Cerebellar cortex (tissue), 1 donor: ENCODE data around the gene HIC1.
A peak's percentile ranks its signal among the peaks of the same experiment; 100 is the strongest.

ENCODE experiments used
- DNase-seq: peaks from one replicate; pipeline ENCODE4 v3.0.0-alpha.2; 2015; ENCODE audit warnings: low spot score

HIC1 gene

DNA sequence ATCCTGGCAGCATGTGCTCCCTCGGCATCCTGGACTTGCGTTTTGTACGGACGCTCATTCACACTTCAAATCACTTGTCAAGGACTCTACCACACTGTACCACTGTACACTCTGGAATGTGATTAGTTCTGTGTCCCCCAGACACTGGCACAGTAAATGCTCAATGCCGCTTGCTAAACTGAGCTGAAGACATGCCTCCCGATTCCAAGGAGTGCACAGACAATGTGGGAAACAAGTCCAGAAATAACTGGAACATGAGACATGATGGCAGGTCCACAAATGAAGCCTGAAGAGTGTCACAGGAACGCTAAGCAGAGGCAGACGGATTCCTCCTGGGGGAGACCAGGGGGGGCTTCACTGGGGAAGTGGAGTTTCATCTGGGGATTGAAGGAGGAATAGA lies 22.1 kb downstream of the HIC1 start:
- DNase-seq, result no peak

DNA sequence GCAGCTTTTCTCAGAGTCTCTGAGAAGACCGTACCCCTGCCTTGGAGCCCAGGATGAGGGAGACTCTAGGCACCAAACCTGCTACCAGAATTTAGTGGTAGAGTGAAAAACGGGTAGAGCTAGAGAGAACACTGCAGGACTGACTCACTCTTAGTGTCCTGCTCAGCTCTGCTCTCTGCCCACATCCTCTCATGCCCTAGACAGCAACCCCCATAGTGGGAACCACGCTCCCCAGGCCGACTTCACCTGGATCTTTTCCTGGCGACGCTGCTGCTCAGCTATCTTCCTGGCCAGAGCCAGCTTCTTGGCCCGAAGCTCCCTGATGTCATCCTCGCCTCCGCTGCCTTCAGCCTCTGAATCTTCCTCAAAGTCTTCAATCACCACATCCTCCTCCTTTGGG lies 26.7 kb downstream of the HIC1 start:
- DNase-seq, result no peak

DNA sequence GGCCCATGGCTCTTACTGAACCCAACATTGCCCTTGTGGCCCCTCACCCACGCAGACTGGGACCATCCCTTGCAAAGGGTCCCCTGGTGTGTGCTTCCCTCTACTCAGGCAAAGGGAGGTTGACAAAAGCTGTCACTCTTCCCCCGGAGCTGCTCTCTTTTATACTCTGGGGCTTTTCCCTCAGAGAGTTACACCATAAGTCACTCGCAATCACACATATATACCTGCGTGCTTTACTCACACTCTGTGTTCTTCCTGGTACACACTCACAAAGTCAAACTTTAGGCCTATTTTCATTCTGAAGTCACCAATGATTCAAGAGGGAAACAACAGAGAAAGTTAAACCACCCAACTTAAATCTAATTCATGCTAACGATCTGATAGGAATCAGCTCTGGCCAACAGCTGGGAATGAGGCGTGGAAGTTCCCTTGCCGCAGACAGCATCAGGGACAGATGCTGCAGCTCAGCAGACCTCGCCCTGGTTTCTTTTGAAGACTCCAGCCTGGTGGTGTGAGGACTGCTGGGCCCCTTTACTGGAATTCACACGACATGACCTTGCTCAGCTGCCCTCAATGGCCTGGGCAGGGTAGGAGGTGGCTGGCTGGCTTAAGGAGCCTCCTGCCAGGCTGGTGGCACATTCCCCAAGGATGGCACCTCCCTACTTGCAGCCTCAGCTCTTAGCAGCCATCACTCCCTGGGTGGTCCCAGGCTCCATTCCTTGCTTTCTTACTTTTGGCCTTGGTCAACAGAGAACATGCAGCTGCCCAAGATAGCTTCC lies 27.3 kb downstream of the HIC1 start:
- DNase-seq, result no peak

DNA sequence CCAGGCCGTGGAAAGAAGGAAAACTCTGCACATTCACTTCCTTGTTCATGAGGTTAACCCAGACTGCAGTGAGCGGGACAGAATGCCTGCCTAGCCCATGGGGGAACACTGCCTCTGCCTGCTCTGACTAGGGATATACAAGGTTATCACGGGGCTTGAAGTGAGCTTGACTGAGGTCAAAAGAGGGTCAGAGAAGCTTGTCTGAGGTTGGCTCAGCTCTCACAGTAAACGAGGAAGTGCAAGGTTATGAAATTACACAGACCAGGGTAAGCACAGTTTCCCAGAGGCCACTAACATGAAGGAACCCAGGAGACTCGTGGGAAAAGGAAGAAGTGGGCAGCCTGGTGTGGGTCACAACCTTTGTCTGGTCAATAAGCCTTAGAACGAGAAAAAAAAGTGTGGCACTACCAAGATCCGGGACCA lies 28.7 kb downstream of the HIC1 start:
- no peak for DNase-seq

DNA sequence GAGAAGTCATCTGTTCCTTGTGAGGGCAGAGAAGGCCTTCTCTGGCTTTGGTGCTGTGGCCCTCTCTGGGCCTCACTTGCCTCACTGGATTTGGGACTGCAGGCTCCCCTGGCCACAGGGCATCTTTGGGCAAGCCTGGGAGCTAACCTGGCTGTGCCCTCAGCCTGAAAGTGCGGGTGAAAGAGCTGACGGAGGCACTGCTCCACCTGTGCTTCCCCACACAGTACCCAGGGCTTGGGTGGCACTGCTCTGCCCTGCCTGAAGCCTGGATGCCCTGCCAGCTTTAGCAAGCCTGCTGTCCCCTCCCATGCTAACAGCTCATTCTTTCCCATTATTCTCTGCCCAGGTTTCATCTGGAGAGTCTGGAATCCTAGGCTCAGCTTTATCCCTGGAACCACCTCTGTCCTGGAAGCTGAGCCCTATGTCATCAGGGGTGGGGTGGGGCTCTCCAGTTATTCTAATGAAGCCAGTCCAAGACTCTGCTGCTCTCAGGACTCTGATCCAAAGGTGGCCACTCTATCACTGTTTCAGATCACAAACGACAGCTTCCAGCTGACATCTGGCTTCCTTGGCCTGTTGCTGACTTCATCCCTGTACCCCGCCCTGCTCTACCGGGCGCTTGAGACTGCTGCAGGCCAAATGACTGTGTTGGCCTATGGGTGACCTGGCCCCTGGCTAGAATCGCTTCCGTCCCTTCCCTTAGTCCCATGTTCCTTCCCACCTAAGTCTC lies 29.3 kb downstream of the HIC1 start:
- DNase-seq, result no peak

DNA sequence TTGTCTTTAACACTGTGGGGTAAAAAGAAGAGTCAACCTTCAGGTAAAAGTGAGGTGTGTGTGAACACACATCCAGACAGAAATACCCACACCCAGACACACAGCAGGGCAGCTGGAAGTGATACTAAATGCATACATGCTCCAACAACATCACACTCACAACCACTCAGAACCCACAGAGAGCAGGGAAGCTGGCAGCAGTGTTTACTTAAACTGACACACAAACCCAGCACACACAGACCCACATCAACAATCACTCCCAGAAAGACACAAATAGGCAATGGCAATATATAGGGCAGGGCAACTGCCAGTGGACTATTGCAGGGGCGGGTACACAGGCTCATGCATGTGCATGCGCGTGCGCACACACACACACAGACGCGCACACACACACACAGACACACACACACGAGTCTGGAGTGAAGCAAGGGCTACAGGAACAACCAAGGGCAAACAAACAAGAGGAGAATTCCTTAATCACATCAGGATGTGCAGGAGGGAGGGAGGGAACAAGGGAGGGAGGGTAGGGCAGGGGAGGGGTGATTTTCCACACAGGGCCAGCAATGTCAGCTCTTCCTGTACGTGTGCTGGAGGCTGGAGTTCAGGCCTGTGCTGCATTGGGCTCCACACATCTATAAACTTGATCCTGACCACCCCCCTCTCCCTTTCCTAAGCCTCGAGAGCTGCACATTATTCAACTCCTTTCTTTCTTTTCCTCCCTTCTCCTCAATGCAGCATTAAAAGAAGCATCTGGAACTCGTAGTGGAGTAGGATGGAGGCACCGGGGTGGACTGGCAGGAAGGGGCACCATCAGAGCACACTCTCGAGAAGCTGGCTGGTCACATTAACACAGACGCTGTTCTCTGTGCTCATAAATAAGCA lies 30.1 kb downstream of the HIC1 start:
- DNase-seq, result no peak

DNA sequence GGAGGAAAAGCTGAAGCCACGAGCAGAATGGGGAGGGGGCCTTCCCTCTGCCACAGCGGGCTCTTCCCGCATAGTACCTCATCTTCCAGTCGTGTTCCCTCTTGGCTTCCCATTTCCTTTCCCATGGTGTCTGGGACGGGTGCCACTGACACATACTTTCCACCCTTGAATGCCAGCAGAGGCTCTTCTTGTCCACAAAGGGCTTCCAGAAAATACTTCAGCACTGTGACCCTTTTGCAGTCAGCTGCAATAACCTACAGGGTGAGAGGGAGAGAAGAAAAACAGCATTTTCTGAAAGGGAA lies 30.7 kb downstream of the HIC1 start:
- no peak for DNase-seq

DNA sequence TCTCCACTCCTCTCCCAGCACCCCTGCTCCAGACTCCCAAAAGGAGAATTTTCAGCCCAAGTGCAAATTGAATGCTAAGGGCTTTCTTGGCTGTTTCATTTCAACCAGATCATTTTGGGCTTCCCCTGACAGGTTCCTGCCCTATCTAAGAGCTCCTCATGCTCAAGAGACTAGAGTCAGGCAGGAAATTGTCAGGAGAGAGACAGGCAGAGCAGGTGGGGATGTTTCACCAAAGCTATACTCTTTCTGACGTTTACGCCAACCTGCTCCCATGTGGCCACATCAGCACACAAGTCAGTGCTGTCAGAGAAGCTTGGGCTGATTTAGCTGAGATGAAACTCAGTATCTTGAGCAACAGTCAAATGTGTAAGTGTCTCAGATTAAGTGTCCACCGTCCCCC lies 31.4 kb downstream of the HIC1 start:
- no peak for DNase-seq

DNA sequence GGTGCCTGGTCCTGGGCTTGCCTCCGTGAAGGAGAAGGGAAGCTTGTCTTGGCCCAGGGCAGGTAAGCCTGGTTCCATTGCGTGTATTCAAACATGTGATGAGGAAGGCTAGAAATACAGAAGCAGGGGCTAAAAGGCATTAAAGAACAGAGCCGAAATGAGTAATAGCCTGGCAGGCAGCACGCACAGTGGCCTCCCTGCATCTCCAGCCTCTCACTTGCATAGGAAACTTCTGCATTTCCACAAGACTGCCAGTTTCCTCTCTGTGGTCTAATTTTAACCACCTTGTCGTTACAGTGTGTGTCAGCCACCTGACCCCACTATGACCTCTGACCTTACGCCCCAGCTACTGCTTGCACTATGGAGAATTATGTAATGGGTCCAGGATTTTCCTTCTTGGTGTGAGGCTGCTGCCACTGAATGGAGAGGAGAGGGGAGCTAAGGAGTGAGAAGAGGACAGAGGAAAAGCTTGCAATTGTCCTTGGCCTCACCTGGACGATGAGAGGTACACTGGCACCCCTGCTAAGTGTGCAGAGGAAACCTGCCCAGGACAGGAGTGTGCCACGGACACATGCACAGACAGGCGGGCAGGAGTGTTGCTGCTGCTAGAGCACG lies 32.8 kb downstream of the HIC1 start:
- DNase-seq, result no peak

DNA sequence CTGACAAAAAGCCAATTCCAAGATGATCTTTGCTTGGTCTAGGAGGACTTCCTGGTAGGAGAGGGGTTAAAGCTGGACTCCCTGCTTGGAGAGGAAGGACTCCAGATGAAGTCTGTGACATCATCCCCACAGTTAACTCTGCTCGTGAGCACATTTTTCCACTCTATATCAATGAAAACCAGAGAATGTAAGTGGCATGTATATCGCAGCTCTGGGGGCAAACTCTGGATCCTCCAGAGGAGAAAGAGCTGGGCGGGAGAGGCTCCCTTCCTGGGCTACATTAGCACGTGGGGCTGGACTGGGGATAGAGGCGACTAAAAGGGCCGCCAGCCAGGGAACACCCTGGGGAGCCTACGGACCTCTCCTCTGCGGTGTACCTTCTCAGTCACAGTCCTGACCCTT lies 34.1 kb downstream of the HIC1 start:
- DNase-seq, result no peak

DNA sequence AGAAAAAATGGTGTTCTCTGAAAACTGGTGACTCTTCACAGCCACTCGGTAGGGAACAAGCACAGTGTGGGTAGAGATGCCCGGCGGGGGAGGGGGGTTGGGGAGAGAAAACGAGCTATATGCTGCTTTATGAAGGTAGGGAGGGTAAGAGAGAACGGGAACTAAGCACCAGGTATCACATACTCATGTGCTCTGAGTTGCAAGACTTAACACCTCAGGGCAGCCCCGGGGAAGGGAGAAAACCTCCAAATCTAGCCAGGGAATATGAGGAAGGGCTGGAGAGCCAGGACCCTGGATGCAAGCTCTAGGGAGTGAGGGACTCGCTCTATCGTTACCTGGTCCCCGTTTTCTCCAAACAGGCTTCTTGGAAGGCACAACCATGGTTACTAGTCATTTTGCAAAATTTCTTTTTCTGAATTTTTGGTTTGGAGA lies 35.3 kb downstream of the HIC1 start:
- DNase-seq, result no peak

DNA sequence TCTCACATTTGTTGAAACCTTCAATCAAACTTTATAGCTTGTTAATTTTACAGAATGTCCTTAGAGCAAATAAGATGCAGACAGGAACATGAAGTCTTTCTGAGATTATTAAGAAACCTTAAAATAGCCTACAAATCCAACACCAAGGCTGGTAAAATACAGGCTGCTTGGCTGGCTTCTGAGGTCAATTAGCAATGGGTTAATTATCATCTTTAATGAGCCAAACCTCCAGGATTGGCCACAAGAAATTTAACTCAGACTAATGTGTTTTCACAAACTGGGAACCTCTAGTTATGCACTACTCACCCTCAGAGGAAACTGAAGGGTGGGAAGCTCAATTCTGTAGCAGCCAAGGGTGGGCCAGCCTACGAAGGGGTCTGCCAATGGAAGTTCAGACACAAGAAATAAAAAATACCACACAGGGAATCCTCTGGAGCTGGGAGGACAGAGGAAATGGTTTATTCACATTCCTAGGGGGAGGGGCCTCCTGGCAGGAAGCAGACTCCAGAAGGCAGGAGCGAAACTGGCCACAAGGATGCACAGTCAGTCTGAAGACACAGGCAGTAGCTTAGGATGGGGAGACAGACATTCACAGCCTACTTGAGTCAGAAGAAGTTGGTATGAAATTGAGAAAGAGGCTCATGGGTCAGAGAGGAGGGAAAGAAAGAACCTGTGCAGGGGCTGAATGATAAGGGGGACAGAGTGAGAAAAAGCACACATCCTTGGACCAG lies 36.1 kb downstream of the HIC1 start:
- DNase-seq, result peak; percentile 51

DNA sequence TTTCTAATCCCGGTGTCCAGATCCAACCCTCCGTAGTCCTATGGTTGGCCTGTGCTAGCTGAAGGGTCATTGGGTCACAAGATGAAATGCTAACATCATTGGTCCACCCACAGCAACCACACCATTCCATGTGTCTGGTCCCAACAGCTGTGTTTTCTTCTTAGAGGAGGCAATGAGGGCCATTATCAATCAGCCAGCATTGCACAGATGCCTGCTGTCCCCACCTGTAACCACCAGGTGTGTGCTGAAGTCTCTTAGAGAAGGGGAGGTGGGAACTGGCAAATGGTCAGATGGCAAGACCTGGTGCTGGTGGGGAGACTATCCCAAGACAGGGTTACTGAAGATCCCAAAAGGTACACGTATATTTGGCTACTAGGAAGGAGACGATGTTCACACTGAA lies 37.4 kb downstream of the HIC1 start:
- no peak for DNase-seq

DNA sequence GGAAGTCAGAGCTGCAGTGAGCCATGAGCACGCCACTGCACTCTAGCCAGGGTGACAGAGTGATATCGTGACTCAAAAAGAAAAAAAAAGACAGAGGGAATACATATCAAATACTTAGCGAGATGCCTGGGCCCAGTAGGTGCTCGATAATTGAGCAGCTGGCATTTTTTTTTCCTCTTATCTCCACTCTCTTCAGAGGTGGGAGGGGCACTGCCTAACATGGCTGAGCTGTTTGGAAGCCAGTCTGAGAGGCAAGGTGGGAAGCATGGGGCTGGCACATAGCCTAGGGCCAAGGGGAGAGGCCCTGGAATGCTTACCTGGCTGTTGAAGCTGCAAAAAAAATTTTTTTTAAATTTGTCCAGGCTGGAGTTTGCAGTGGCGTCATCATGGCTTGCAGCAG lies 38.4 kb downstream of the HIC1 start:
- no peak for DNase-seq

DNA sequence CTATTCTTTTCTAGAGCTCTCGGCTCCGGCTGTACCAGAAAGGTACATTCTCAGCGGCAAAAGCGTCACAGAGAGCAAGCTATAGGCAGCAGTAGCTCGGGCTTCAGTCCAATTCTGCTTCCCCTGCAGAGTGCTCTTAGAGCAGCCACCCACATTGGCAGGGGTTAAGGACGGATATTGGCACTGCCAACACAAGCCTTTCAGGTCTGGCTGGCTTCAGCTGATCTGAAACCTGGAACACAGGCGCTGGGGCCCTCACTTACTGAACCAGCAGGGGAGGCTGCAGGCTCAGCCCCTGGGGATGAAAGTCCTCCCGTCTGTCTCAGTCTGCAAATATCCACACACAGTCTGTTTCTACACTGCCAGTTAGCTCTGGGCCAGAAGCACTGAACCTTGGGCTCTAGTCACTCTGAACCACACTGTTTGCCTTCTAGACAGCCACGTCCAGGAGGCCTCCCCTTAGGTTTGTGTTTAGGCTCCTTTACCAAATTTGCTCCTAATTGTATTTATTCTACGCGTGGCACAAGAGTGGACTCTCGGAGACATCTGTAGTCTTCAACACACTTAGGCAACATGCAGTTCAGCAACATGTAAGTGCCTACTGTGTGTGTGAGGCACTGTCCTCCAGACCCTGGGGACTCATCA lies 40.1 kb downstream of the HIC1 start:
- peak; percentile 82 for DNase-seq

DNA sequence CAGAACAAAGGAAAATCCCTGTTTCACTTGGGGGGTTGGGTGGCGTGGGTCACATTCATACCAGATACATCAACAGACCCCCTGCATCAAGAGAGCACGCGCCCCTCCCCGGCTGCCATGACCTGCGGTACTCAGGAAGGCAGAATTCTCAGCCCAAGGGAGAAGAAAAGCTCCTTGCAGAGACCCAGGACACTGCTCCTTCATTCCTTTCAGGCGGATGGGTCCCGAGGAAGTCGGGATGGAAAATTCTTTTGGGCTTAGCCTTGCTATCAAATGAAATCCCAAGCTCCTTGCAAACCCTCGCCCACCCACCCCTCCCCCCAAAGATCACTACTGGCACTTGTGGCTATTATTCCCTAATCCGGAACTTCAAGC lies 40.6 kb downstream of the HIC1 start:
- DNase-seq, result no peak

DNA sequence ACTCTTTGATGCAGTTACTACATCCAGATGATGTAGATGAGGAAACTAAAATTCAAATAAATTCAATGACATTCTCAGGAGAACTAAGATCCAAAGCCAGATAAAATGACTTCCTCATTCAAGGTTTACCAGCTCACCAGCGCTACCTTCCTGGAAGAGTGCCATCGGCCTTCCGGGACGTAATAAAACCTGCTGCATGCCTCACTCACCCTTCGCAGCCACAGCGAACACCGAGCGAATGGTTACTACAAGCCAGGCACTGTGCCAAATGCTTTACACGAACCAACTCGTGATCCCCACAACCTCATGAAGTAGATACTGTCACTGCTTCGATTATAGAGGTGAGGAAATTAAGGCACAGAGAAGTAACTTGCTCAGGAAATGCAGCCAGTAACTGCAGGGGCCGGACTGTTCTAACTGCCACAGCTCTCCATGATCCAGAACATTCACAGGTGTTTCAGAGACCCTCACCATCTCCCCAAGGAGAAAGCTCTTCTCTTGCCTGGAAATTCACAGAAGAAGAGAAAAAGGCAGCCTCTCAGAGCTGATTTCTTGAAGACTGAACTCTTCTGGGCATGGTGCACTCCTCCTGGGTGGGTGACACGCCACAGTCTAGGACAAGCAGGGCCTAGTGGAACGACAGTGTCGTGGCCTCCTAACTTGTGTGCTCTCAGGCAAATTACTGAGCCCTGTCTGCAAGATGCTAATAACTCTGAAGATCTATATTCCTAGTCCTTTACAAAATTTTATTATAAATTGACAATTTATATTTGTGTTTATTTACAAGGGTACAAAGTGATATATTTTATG lies 46.8 kb downstream of the HIC1 start:
- peak; percentile 62 for DNase-seq

DNA sequence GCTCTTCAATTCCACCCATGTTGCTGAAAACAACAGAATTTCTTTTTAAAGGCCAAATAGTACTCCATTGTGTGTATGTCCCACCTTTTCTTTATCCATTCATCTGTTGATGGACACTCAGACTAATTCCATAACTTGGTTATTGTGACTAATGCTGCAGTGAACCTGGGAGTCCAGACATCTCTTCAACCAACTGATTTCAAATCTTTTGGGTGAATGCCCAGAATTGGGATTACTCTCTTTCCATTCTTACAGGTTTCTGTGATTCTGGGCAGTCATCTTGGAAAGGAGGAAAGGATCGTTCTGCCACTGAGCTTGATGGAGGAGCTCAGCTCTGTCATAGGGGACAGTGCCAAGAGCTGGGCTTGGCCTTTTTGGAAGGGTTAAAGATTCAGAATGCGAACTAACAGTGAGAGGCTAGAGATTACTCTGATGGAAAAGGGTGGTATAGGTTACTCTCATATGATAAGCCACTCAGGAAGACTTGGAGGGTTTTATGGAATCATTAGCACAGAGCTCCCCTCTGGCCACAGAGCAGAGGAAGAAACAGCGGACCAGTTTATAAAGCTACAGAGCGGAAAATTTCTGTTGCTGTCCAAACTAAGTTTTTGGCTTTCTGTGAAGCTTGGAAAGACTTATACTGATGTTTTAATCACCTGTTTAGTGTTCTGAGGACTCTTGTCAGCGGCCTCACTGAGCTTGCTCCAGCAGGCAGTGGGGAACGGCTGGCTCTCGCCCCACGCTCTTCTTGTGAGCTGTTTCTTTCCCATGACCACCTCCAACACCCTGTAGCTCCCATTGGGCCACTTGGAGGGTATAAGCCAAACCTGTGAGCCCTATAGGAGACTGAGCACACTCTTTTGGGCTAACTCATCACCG lies 48.3 kb downstream of the HIC1 start:
- peak; percentile 74 for DNase-seq

DNA sequence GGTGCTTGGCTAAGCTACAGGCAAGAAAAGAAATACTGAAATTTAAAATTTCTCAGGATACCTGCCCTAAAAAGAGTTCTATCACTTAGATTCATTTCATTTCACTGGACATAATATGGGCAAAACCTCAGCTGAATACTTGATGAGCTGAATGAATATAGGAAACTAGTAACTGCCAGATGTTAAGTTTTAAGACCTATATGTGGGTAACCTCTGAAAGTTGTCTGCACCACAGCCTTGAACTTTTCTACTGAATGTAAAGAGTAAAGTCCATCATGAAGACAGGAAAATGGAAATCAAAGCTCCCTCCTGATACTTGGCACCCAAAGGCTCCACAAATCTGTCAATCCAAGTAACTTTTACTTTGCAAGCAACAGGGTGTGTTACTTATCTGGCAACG lies 50.8 kb downstream of the HIC1 start:
- no peak for DNase-seq
